GM12865 (cell line): Measurements from ENCODE around the gene MMP8.

Experiments
- DNase-seq: peaks from one replicate; pipeline ENCODE4 v3.0.0; 2010; ENCODE audit warnings: low read depth
- H3K4me3 ChIP-seq: 2 replicates; pipeline ENCODE4 v1.5.1; 2011; ENCODE audit warnings: mild to moderate bottlenecking, low read depth, low read length, control low read depth
- CTCF ChIP-seq: IDR thresholded peaks from 2 replicates; pipeline ENCODE4 v1.5.1; 2011; ENCODE audit warnings: low read length, control low read depth, low read depth, inconsistent platforms; ENCODE audit not compliant: insufficient read depth; ENCODE audit errors: missing control alignments

MMP8 gene

GRCh38 chr11:102762361-102762767, 37.6 kb upstream of the MMP8 start:
- no peak for TF ChIP-seq CTCF
- no peak overlapping the region for H3K4me3 ChIP-seq
- no peak for DNase-seq

DNA sequence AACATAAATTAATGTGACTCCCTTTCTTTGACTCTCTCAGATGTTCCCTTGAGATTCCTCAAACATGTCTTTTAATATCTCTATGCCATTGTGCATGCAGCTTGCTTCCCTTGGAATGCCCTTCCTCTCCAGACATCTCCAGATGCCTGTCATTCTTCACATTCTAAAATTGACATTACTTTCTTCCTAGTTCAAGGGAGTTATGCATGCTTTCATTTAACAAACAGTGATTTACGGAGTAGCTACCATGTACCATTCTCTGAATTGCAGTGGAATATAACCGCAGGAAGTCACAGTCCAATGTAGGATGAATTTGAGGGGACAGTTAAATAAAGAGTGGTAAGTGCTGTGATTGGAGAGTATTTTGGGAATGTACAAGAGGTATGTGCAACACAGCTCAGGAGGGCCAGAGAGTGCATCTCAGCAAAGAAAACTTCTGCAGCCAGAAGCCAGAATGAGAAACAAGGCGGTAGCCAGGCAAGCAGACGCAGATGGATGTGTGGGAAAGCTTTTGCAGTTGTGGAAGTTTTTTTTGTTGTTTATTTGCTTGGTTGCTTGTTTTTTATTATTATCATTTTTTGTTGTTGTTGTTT, 37.0 kb upstream of the MMP8 start:
- no peak overlapping the region for H3K4me3 ChIP-seq
- no peak for TF ChIP-seq CTCF
- DNase-seq = no peak

DNA sequence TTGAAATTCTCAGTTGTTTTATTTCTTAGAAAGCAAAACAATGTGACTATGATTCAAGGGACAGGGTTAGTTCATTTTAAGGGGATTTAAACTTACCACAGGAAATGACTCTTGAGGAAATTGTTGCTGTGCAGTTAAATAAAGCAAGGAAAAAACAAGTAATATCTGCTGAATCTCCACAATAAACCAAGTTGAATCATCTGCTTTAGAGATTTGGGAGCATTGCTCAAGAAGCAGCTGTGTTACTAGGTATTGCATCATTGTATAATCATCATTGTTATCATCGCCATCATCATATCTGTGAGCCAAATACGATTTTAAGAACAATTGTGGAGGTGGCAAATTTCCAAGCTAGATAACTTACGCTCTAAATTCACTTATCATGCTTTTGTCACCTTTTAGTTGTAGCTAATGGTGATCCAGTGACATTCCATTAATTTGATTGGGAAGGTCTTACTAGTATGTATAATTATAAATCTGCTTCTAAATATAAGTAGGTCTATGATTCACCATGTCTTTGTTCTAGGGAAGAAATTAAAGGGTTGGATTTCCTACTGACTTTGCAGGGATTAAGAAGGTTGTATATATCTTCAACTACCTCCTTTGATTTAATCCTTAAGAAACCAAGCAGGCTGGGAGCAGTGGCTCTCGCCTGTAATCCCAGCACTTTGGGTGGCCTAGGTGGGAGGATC, 35.7 kb upstream of the MMP8 start:
- no peak for TF ChIP-seq CTCF
- no peak for DNase-seq
- H3K4me3 ChIP-seq = no peak overlapping the region

- no peak for TF ChIP-seq CTCF
- no peak for DNase-seq
- no peak overlapping the region for H3K4me3 ChIP-seq
These were observed 33.2 kb upstream of the MMP8 start for GRCh38 chr11:102757823-102758549.

DNA sequence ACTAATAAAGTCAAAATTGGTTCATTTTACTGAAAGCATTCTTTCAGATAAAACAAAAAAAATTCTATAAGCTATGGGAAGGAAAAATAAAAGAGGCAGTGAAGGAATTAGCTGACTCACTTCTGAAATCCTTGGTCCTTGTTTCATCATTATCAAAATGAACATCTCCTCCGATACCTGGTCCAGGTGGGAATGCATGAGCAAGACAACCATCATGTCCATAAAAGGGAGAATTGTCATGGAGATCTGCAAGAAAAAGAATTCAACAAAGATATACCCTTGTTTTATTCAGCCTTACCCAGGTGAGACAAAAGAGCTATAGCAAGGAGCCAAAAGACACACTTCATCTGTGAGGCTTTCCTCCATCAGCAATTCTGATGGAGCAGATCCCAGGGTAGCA, 28.5 kb upstream of the MMP8 start:
- no peak overlapping the region for H3K4me3 ChIP-seq
- TF ChIP-seq CTCF = no peak
- no peak for DNase-seq

- no peak for TF ChIP-seq CTCF
- H3K4me3 ChIP-seq = no peak overlapping the region
- no peak for DNase-seq
These were observed 26.9 kb upstream of the MMP8 start for GRCh38 chr11:102751673-102752072.
